PC-9 (cell line): ENCODE results near the gene LAMA2.

Experiments
- EZH2 ChIP-seq: fragments of 200-600 bp; sonication (generic); IDR thresholded peaks from 2 replicates; pipeline ENCODE4 v1.8.0; 2017; ENCODE audit warnings: antibody characterized with exemption, low read depth
- TF ChIP-seq, protein P1 (sequence below): fragments of 200-600 bp; sonication (generic); conservative IDR thresholded peaks from 2 replicates; pipeline ENCODE4 v1.6.1; 2017; ENCODE audit warnings: mixed run types, antibody characterized with exemption, mild to moderate bottlenecking, moderate library complexity

DNA sequence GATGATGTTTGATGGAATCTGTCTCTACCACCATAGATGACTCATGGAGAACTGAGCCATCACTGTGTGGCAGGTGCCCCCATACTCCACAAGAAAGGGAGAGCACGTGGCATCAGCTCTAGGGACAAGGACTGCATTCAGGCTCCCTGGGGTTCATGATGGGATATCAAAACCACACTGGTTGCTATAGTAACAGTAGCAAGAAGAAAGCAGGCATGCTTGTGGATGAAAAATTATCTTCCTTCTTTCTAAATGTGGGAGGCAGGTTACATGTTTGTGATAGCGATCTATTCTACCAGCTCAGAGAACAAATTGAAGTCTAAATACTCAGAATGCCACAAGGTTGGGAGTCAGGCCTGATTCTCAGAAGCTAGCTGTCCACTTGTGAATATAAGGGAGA is 602.8 kb downstream of the LAMA2 start:
- TF ChIP-seq, protein P1, sequence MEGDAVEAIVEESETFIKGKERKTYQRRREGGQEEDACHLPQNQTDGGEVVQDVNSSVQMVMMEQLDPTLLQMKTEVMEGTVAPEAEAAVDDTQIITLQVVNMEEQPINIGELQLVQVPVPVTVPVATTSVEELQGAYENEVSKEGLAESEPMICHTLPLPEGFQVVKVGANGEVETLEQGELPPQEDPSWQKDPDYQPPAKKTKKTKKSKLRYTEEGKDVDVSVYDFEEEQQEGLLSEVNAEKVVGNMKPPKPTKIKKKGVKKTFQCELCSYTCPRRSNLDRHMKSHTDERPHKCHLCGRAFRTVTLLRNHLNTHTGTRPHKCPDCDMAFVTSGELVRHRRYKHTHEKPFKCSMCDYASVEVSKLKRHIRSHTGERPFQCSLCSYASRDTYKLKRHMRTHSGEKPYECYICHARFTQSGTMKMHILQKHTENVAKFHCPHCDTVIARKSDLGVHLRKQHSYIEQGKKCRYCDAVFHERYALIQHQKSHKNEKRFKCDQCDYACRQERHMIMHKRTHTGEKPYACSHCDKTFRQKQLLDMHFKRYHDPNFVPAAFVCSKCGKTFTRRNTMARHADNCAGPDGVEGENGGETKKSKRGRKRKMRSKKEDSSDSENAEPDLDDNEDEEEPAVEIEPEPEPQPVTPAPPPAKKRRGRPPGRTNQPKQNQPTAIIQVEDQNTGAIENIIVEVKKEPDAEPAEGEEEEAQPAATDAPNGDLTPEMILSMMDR: no peak
- no peak for TF ChIP-seq EZH2
